Endodermal cell (in vitro differentiated cells): Measurements from ENCODE around the gene ARHGAP6. TPM values are rescaled to one million over a fixed set of nuclear protein-coding genes. Genes with fewer than 3 reads are reported as not detected.

Experiments
- DNase-seq: peaks from one replicate; pipeline ENCODE4 v3.0.0-alpha.2; 2017
- H3K27ac ChIP-seq: 2 replicates; pipeline ENCODE4 v1.5.1; 2013; ENCODE audit warnings: mild to moderate bottlenecking, low read depth, low read length, moderate library complexity
- H3K27me3 ChIP-seq: 2 replicates; pipeline ENCODE4 v1.6.1; 2013; ENCODE audit warnings: mild to moderate bottlenecking, low read length, moderate library complexity; ENCODE audit not compliant: insufficient read depth, control insufficient read depth, poor library complexity, severe bottlenecking
- H3K36me3 ChIP-seq: 2 replicates; pipeline ENCODE4 v1.7.0; 2013; ENCODE audit warnings: mild to moderate bottlenecking, low read length, moderate library complexity; ENCODE audit not compliant: control insufficient read depth, insufficient read depth
- H3K4me1 ChIP-seq: one replicate; pipeline ENCODE4 v1.7.0; 2013; ENCODE audit warnings: low read length; ENCODE audit not compliant: control insufficient read depth, insufficient read depth
- H3K4me3 ChIP-seq: 2 replicates; pipeline ENCODE4 v1.5.1; 2013; ENCODE audit warnings: mild to moderate bottlenecking, low read length, moderate library complexity
- H3K9ac ChIP-seq: 2 replicates; pipeline ENCODE4 v1.6.1; 2013; ENCODE audit warnings: mild to moderate bottlenecking, low read length, moderate library complexity; ENCODE audit not compliant: poor library complexity, severe bottlenecking; ENCODE audit errors: extremely low read depth
- H3K9me3 ChIP-seq: 2 replicates; pipeline ENCODE4 v1.6.1; 2013; ENCODE audit warnings: mild to moderate bottlenecking, low read length, moderate library complexity; ENCODE audit not compliant: control insufficient read depth
- H3K27ac Mint-ChIP-seq: 2 replicates; pipeline ENCODE4 v1.8.0; 2020; ENCODE audit warnings: mixed read lengths
- H3K27me3 Mint-ChIP-seq: 2 replicates; pipeline ENCODE4 v1.8.0; 2021; ENCODE audit warnings: mild to moderate bottlenecking, mixed read lengths; ENCODE audit not compliant: insufficient read depth
- H3K36me3 Mint-ChIP-seq: 2 replicates; pipeline ENCODE4 v1.8.0; 2020; ENCODE audit warnings: low read depth, mixed read lengths
- H3K4me1 Mint-ChIP-seq: 2 replicates; pipeline ENCODE4 v1.8.0; 2020; ENCODE audit warnings: mixed read lengths
- H3K4me3 Mint-ChIP-seq: 2 replicates; pipeline ENCODE4 v1.8.0; 2020; ENCODE audit warnings: mild to moderate bottlenecking, moderate library complexity, mixed read lengths
- H3K9me3 Mint-ChIP-seq: 2 replicates; pipeline ENCODE4 v1.8.0; 2020; ENCODE audit warnings: mild to moderate bottlenecking, mixed read lengths
- CTCF ChIP-seq: fragments of 200-600 bp; sonication (generic); conservative IDR thresholded peaks from 2 replicates; pipeline ENCODE4 v1.5.0; 2021; ENCODE audit warnings: antibody characterized with exemption, mild to moderate bottlenecking
- WGBS, 2 experiments: methylation state at CpG; one replicate each; pipeline versions ENCODE4 v1.1.5 to v1.1.7; 2013; ENCODE audit warnings: missing lambda C conversion rate in 2 of 2, mixed read lengths in 1 of 2; ENCODE audit not compliant: insufficient coverage in 1 of 2, insufficient read length in 1 of 2; 5-methylcytosine and 5-hydroxymethylcytosine counted together
- total RNA-seq, 2 donors: library from RNA; stranded (reverse); fragmentation: NEBNext Ultra II Directional in 1 of 2; extraction: Animal tissue kit (Norgen Biotek cat#: 25700) in 1 of 2; gene quantifications; 2 replicates in 1 of 2; 3 replicates in 1 of 2; pipeline ENCODE4 v1.2.1, GENCODE V29; 2021

The ARHGAP6 gene
- total RNA-seq, 2 donors from 2014 or later: 0.48 to 0.73 TPM

DNA sequence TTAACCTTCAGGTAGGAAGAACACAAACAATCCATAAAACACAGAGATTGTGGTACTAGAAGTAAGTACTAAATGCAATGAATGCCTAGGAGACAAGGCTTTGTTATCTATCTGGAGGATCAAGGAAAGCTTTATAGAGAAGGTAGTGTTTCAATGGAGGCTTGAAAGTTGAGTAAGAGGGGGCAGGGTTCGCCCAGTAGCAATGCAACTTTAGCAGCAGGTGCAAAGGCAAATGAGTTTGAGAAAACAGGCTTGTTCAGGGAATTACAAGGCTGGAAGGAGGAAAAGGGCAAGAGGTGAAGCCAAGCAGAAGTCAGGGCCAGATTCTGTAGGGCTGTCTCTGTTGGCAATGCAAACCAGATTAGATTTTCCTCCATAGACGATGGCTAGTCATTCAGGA is 408.0 kb downstream of the ARHGAP6 start:
- Histone ChIP-seq H3K36me3 (no peaks in the 10 kb centered on the region), H3K4me1 (no peaks in the 10 kb centered on the region), H3K9me3 (no peaks in the 10 kb centered on the region), H3K27ac (no peak overlapping the region), H3K9ac (no peak overlapping the region), H3K27me3 (no peaks in the 10 kb centered on the region), H3K4me3 (no peak overlapping the region)
- no peak overlapping the region for H3K4me3 Mint-ChIP-seq
- no peaks in the 10 kb centered on the region for H3K4me1 Mint-ChIP-seq
- H3K36me3 Mint-ChIP-seq: no peaks in the 10 kb centered on the region
- H3K27me3 Mint-ChIP-seq: no peaks in the 10 kb centered on the region
- no peak for DNase-seq
- peaks cover 40% of the 10 kb centered on the region for H3K9me3 Mint-ChIP-seq
- no peak for TF ChIP-seq CTCF
- no peak overlapping the region for H3K27ac Mint-ChIP-seq
- 67 to 78% methylated on average over 1 to 2 of the region's 2 CpGs for WGBS, 2 experiments

GRCh38 chrX:11257290-11257689 is 408.4 kb downstream of the ARHGAP6 start:
- Mint-ChIP-seq H3K4me1 (peaks cover 1% of the 10 kb centered on the region), H3K27ac (no peak overlapping the region), H3K9me3 (peaks cover 36% of the 10 kb centered on the region), H3K4me3 (no peak overlapping the region), H3K36me3 (no peaks in the 10 kb centered on the region), H3K27me3 (no peaks in the 10 kb centered on the region)
- no peaks in the 10 kb centered on the region for H3K27me3 ChIP-seq
- H3K4me1 ChIP-seq: no peaks in the 10 kb centered on the region
- H3K9me3 ChIP-seq: no peaks in the 10 kb centered on the region
- H3K27ac ChIP-seq: no peak overlapping the region
- WGBS, 2 experiments: 84% methylated on average over 2 of the region's 2 CpGs; no CpG with 5 or more reads in 1 of the 2 experiments
- no peak overlapping the region for H3K9ac ChIP-seq
- DNase-seq: no peak
- no peaks in the 10 kb centered on the region for H3K36me3 ChIP-seq
- TF ChIP-seq CTCF: no peak
- H3K4me3 ChIP-seq: no peak overlapping the region

GRCh38 chrX:11254417-11255109 is 411.2 kb downstream of the ARHGAP6 start:
- Mint-ChIP-seq H3K4me3 (no peak overlapping the region), H3K27ac (no peak overlapping the region), H3K27me3 (no peaks in the 10 kb centered on the region), H3K36me3 (no peaks in the 10 kb centered on the region), H3K4me1 (peaks cover 4% of the 10 kb centered on the region), H3K9me3 (peaks cover 44% of the 10 kb centered on the region)
- H3K4me3 ChIP-seq: no peak overlapping the region
- no peak overlapping the region for H3K27ac ChIP-seq
- H3K9me3 ChIP-seq: no peaks in the 10 kb centered on the region
- H3K27me3 ChIP-seq: no peaks in the 10 kb centered on the region
- WGBS, 2 experiments: 90 to 100% methylated on average over 2 to 5 of the region's 5 CpGs
- H3K4me1 ChIP-seq: no peaks in the 10 kb centered on the region
- no peak for DNase-seq
- no peaks in the 10 kb centered on the region for H3K36me3 ChIP-seq
- H3K9ac ChIP-seq: no peak overlapping the region
- no peak for TF ChIP-seq CTCF
